CD4-positive, CD25-positive, alpha-beta regulatory T cell (primary cell): ENCODE measurements around the gene SMCO1. TPM values are rescaled to one million over a fixed set of nuclear protein-coding genes. Genes with fewer than 3 reads are reported as not detected.

ENCODE experiments used
- ATAC-seq, 2 donors: fragments of 150-1000 bp; cut with Tn5 transposase; one replicate each; pipeline ENCODE4 v1.10.0; 2021; ENCODE audit warnings: low read depth in 2 of 2, moderate number of reproducible peaks in 2 of 2, moderate library complexity in 1 of 2
- DNase-seq, 3 donors: peaks; one replicate each; pipeline versions ENCODE4 v3.0.0 to v3.0.0-alpha.2; 2012 to 2022; ENCODE audit warnings: mixed read lengths in 1 of 3
- H3K27ac ChIP-seq: one replicate; pipeline ENCODE4 v1.7.0; 2013; ENCODE audit warnings: mild to moderate bottlenecking, low read length; ENCODE audit not compliant: insufficient read depth, poor library complexity, severe bottlenecking
- H3K27me3 ChIP-seq: one replicate; pipeline ENCODE4 v1.7.0; 2013; ENCODE audit warnings: low read length; ENCODE audit not compliant: control insufficient read depth, insufficient read depth
- H3K36me3 ChIP-seq: one replicate; pipeline ENCODE4 v1.7.0; 2013; ENCODE audit warnings: mild to moderate bottlenecking, low read length, moderate library complexity; ENCODE audit not compliant: control insufficient read depth, insufficient read depth
- H3K4me1 ChIP-seq: 2 replicates; pipeline ENCODE4 v1.7.0; 2013; ENCODE audit warnings: mild to moderate bottlenecking, low read length; ENCODE audit not compliant: insufficient read depth, control insufficient read depth, poor library complexity, severe bottlenecking
- H3K4me3 ChIP-seq: one replicate; pipeline ENCODE4 v1.7.0; 2013; ENCODE audit warnings: low read depth, mild to moderate bottlenecking, low read length, moderate library complexity
- H3K9me3 ChIP-seq, 2 experiments: 1 replicate in 1 of 2; 2 replicates in 1 of 2; pipeline ENCODE4 v1.7.0; 2013; ENCODE audit warnings: low read length in 2 of 2, mild to moderate bottlenecking in 1 of 2, moderate library complexity in 1 of 2; ENCODE audit not compliant: control insufficient read depth in 2 of 2
- H3K27ac Mint-ChIP-seq, 3 donors: one replicate each; pipeline ENCODE4 v1.8.0; 2020 to 2022; ENCODE audit warnings: mild to moderate bottlenecking in 3 of 3, mixed read lengths in 3 of 3, moderate library complexity in 2 of 3
- H3K27me3 Mint-ChIP-seq: one replicate; pipeline ENCODE4 v1.8.0; 2022; ENCODE audit warnings: mild to moderate bottlenecking, mixed read lengths
- H3K36me3 Mint-ChIP-seq: one replicate; pipeline ENCODE4 v1.8.0; 2020; ENCODE audit warnings: mixed read lengths
- H3K4me1 Mint-ChIP-seq, 4 donors: one replicate each; pipeline ENCODE4 v1.8.0; 2020 to 2022; ENCODE audit warnings: mixed read lengths in 4 of 4, mild to moderate bottlenecking in 1 of 4
- H3K4me3 Mint-ChIP-seq, 4 donors: one replicate each; pipeline ENCODE4 v1.8.0; 2020 to 2022; ENCODE audit warnings: mild to moderate bottlenecking in 4 of 4, mixed read lengths in 4 of 4, moderate library complexity in 3 of 4
- H3K9me3 Mint-ChIP-seq, 7 donors: one replicate each; pipeline ENCODE4 v1.8.0; 2020 to 2022; ENCODE audit warnings: mixed read lengths in 7 of 7, mild to moderate bottlenecking in 3 of 7, moderate library complexity in 2 of 7
- polyA plus RNA-seq, 4 donors: library from polyadenylated mRNA; unstranded; fragments of 300-500 nt; fragmentation: Illumina TruSeq; gene quantifications; one replicate each; pipeline ENCODE4 v1.2.3, GENCODE V29; 2021
- total RNA-seq: library from RNA; stranded (reverse); gene quantifications from one replicate; pipeline ENCODE4 v1.2.3, GENCODE V29; 2022

Gene SMCO1, protein sequence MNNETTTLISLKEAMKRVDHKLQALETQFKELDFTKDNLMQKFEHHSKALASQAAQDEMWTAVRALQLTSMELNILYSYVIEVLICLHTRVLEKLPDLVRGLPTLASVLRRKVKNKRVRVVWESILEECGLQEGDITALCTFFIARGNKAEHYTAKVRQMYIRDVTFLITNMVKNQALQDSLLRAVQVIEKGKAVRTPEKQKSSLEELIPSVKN
- total RNA-seq (not detected), polyA plus RNA-seq (not detected)

DNA sequence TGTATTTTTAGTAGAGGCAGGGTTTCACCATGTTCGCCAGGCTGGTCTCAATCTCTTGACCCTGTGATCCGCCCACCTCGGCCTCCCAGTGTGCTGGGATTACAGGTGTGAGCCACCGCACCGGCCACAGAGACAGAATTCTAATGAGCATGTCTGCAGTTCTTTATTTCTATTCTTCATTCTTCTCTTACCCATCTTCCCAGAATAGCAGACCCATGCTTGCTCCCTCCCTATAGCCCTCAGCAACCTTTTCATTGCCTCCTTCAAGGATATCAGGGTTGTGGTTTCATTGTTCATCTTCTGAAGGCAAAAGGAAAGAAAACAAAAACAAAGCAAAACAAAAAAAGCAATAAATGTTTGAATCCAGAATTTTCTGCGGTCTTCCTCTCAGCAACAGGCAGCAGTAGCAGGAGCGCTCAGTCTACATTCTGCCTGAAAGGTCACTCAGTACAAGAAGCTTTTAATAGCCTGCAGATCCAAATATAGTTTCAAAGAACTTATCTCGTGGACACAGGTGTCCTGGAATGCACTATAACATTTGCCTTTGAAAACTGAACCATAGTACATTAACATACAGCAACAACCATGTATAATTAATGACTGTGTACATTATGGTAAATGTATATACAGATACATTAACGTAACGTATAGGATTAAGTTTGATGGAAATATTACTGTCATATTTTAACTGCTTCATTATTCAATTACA is at the start of gene SMCO1:
TSS of gene SMCO1 (minus strand) at position 434 of the 709 bp plus-strand sequence. CDS start at position 297, 137 bp downstream.
- H3K27ac ChIP-seq: no peak within 1 kb of the TSS

DNA sequence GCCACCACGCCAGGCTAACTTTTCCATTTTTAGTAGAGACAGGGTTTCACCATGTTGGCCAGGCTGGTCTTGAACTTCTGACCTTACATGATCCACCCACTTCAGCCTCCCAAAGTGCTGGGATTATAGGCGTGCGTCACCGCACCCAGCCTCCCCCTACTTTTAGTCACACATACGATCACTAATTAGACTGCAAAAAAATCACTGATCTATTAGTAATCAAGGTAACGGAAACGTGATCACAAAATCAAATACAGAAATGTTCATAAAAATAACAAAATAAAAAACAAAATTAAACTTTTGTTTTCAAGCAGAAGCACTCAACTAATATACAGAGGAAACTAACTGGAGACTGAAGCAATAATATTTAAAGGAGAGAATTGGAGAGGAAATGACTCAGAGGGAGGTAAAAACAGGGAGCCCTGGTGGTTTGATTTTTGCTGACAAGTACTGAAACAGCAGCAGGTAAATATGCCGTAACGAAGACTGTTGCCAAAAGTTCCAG is 48.6 kb upstream of the SMCO1 start:
- peak overlapping the region; percentile 73 for H3K4me3 ChIP-seq
- ATAC-seq: peak; percentile 14 to 19
- Mint-ChIP-seq H3K27me3 (no peaks in the 10 kb centered on the region), H3K27ac (peak overlapping the region; percentile 97 to 98 (median 98)), H3K9me3 (peaks cover 0 to 2% (median 0%) of the 10 kb centered on the region in 7 donors), H3K4me3 (peak overlapping the region; percentile 82 to 96 (median 92)), H3K36me3 (peaks cover 12% of the 10 kb centered on the region), H3K4me1 (peaks cover 21 to 75% (median 46%) of the 10 kb centered on the region in 4 donors)
- no peaks in the 10 kb centered on the region for H3K27me3 ChIP-seq
- peaks cover 4% of the 10 kb centered on the region for H3K36me3 ChIP-seq
- DNase-seq: peak; percentile 20 to 88 (median 54)
- H3K27ac ChIP-seq: peak overlapping the region; percentile 84
- H3K9me3 ChIP-seq: no peaks in the 10 kb centered on the region
- peaks cover 59% of the 10 kb centered on the region for H3K4me1 ChIP-seq

More for the DNA sequence above, at the start of gene SMCO1:
- H3K9me3 ChIP-seq: peaks cover 27 to 29% of the 10 kb centered on the region in 2 experiments
- H3K27ac Mint-ChIP-seq: no peak within 1 kb of the TSS
- peaks cover 0 to 25% (median 7%) of the 10 kb centered on the region in 7 donors for H3K9me3 Mint-ChIP-seq
- H3K36me3 Mint-ChIP-seq: no peaks in the 10 kb centered on the region
- no peak for DNase-seq
- H3K4me1 Mint-ChIP-seq: no peaks in the 10 kb centered on the region
- no peak for ATAC-seq
- H3K4me1 ChIP-seq: no peaks in the 10 kb centered on the region
- peaks cover 6% of the 10 kb centered on the region for H3K27me3 Mint-ChIP-seq
- H3K27me3 ChIP-seq: peaks cover 2% of the 10 kb centered on the region
- no peak within 1 kb of the TSS for H3K4me3 ChIP-seq
- H3K36me3 ChIP-seq: no peaks in the 10 kb centered on the region
- no peak within 1 kb of the TSS for H3K4me3 Mint-ChIP-seq

DNA sequence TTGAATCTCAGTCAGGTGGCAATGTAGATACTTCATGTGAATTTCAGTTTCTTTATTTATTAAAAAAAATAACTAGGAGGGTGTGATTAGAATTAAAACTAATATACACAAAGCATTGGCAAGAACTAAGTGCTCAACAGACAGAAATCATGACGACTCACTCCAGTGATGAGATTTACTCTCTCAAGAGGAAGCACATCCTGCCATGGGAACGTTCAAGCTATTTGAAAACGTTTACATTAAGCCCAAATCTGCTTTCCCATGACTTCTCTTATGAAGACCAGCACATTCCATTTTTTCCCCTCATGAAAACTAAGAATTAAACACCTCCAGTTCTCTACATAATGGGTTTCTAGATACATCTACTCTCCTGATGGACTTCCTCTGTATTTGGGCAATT is 44.7 kb upstream of the SMCO1 start:
- ATAC-seq (peak in 1 of 2 donors; percentile 33), DNase-seq (peak in 1 of 3 donors; percentile 68)
- peak overlapping the region; percentile 39 for H3K4me3 ChIP-seq
- H3K9me3 ChIP-seq: no peaks in the 10 kb centered on the region
- H3K27ac ChIP-seq: peak overlapping the region; percentile 20
- no peaks in the 10 kb centered on the region for H3K27me3 Mint-ChIP-seq
- no peaks in the 10 kb centered on the region for H3K27me3 ChIP-seq
- peaks cover 4% of the 10 kb centered on the region for H3K36me3 ChIP-seq
- no peaks in the 10 kb centered on the region for H3K9me3 Mint-ChIP-seq
- H3K36me3 Mint-ChIP-seq: peaks cover 25% of the 10 kb centered on the region
- H3K4me1 ChIP-seq: peaks cover 41% of the 10 kb centered on the region
- peaks cover 21 to 65% (median 43%) of the 10 kb centered on the region in 4 donors for H3K4me1 Mint-ChIP-seq
- H3K4me3 Mint-ChIP-seq: peak overlapping the region in 1 of 4 donors; percentile 41
- peak overlapping the region; percentile 86 to 90 (median 87) for H3K27ac Mint-ChIP-seq

DNA sequence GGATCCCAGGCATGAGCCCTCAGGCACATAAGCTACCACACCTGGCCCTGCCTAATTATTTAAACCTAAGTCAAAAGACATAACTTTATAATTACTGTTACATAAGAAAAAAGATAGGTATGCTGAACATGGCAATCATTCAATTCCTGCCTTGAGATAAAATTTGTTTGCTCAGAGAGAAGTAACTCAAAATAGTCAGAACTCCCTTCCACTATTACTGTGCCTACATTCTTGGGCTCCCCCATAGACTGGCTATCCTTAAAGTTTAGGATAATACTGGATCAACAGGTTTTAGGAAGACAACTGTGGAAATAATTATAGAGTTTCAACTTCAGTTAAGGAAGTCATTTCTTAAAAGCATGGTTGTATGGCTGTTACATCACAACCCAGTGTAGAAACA is 43.3 kb upstream of the SMCO1 start:
- Mint-ChIP-seq H3K36me3 (peaks cover 34% of the 10 kb centered on the region), H3K4me3 (no peak overlapping the region), H3K9me3 (no peaks in the 10 kb centered on the region), H3K4me1 (peaks cover 14 to 52% (median 34%) of the 10 kb centered on the region in 4 donors), H3K27ac (peak overlapping the region in 1 of 3 donors; percentile 87), H3K27me3 (no peaks in the 10 kb centered on the region)
- Histone ChIP-seq H3K27me3 (no peaks in the 10 kb centered on the region), H3K4me3 (no peak overlapping the region), H3K36me3 (peaks cover 11% of the 10 kb centered on the region), H3K9me3 (no peaks in the 10 kb centered on the region), H3K27ac (no peak overlapping the region), H3K4me1 (peaks cover 30% of the 10 kb centered on the region)
- DNase-seq (no peak), ATAC-seq (no peak)

DNA sequence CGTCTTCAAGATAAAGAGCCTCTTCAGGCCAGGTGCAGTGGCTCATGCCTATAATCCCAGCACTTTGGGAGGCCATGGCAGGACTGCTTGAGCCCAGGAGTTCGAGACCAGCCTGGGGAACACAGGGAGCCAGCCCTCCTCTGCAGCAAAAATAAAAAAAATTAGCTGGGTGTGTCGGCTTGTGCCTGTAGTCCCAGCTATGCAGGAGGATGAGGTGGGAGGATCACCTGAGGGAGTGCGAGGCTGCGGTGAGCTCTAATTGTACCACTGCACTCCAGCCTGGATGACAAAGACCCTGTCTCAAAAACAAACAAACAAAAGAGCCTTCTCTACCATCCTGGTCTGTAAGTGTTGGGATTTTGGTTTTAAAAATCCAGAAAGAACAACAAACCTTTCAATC is 42.1 kb upstream of the SMCO1 start:
- Mint-ChIP-seq H3K9me3 (no peaks in the 10 kb centered on the region), H3K27me3 (no peaks in the 10 kb centered on the region), H3K4me3 (peak overlapping the region in 1 of 4 donors; percentile 22), H3K27ac (no peak overlapping the region), H3K36me3 (peaks cover 34% of the 10 kb centered on the region), H3K4me1 (peaks cover 8 to 46% (median 27%) of the 10 kb centered on the region in 4 donors)
- no peaks in the 10 kb centered on the region for H3K27me3 ChIP-seq
- H3K4me3 ChIP-seq: no peak overlapping the region
- peaks cover 11% of the 10 kb centered on the region for H3K36me3 ChIP-seq
- no peaks in the 10 kb centered on the region for H3K9me3 ChIP-seq
- ATAC-seq: no peak
- peaks cover 19% of the 10 kb centered on the region for H3K4me1 ChIP-seq
- H3K27ac ChIP-seq: no peak overlapping the region
- DNase-seq: no peak

DNA sequence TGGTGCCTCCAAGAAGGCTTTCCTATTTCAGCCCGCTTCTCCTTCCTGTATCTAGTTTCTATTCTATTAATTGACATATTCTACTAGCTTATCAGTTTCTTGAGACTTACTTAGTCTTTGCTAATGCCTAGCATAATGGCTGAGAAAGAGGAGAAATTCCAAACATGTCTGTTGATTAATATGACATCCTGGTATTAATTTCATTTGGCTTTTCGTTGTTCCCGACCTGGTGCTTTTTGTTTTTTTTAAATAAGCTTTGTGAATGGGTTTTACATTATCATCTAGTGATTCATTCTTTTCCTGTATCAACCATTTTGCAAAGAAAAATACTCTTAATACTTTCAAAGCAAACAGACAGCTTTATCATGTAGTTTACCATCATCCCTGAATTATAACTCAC is 40.1 kb upstream of the SMCO1 start:
- peaks cover 24% of the 10 kb centered on the region for H3K36me3 Mint-ChIP-seq
- no peak overlapping the region for H3K4me3 Mint-ChIP-seq
- ATAC-seq: no peak
- no peak for DNase-seq
- H3K9me3 ChIP-seq: no peaks in the 10 kb centered on the region
- H3K27ac ChIP-seq: no peak overlapping the region
- peaks cover 13% of the 10 kb centered on the region for H3K4me1 ChIP-seq
- peaks cover under 1 to 33% (median 19%) of the 10 kb centered on the region in 4 donors for H3K4me1 Mint-ChIP-seq
- peaks cover 6% of the 10 kb centered on the region for H3K36me3 ChIP-seq
- H3K9me3 Mint-ChIP-seq: peaks cover 0 to 2% (median 0%) of the 10 kb centered on the region in 7 donors
- peak overlapping the region in 2 of 3 donors; percentile 6 to 88 for H3K27ac Mint-ChIP-seq
- no peaks in the 10 kb centered on the region for H3K27me3 Mint-ChIP-seq
- H3K27me3 ChIP-seq: no peaks in the 10 kb centered on the region
- no peak overlapping the region for H3K4me3 ChIP-seq

DNA sequence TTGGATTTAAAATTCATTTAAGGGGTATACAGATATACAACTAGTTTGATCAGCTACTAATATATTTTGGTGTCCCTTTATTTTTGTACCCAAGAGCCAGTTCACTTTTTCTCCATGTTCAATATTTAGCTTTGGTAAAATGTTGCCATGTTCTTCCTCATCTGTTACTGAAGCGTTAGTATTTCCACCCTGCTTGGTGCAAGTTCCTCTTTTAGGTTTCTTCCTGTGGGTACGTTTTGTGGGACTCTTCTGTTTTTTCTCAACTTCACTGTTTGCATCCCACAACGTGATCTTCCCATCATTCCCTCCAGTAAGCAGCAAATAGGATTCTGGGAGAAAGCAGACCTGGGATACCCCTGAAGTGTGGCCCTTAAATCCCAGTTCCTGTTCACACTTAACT is 39.1 kb upstream of the SMCO1 start:
- Histone ChIP-seq H3K4me3 (no peak overlapping the region), H3K27ac (no peak overlapping the region), H3K36me3 (peaks cover 6% of the 10 kb centered on the region), H3K9me3 (peaks cover 1 to 10% of the 10 kb centered on the region in 2 experiments), H3K4me1 (peaks cover 2% of the 10 kb centered on the region), H3K27me3 (no peaks in the 10 kb centered on the region)
- peaks cover 0 to 22% (median 11%) of the 10 kb centered on the region in 4 donors for H3K4me1 Mint-ChIP-seq
- peak overlapping the region in 1 of 4 donors; percentile 54 for H3K4me3 Mint-ChIP-seq
- H3K27ac Mint-ChIP-seq: peak overlapping the region in 1 of 3 donors; percentile 27
- peaks cover 0 to 9% (median 0%) of the 10 kb centered on the region in 7 donors for H3K9me3 Mint-ChIP-seq
- DNase-seq (no peak), ATAC-seq (no peak)
- no peaks in the 10 kb centered on the region for H3K27me3 Mint-ChIP-seq
- H3K36me3 Mint-ChIP-seq: peaks cover 22% of the 10 kb centered on the region
